Uterus (tissue), 2 donors: ENCODE measurements around the gene NAV1.

Experiments used
- CTCF ChIP-seq, 4 experiments: fragments of 200-600 bp in 2 of 4; fragments of 450-650 bp in 2 of 4; sonication (generic) in 2 of 4; IDR thresholded peaks; one replicate each; pipeline ENCODE4 v1.5.1; 2016 to 2019; ENCODE audit warnings: antibody characterized with exemption in 4 of 4, mild to moderate bottlenecking in 2 of 4, moderate library complexity in 1 of 4
- POLR2A ChIP-seq, 2 donors: fragments of 450-650 bp; IDR thresholded peaks; one replicate each; pipeline ENCODE4 v1.6.1; 2016; ENCODE audit warnings: antibody characterized with exemption in 2 of 2, mild to moderate bottlenecking in 1 of 2, moderate library complexity in 1 of 2

DNA sequence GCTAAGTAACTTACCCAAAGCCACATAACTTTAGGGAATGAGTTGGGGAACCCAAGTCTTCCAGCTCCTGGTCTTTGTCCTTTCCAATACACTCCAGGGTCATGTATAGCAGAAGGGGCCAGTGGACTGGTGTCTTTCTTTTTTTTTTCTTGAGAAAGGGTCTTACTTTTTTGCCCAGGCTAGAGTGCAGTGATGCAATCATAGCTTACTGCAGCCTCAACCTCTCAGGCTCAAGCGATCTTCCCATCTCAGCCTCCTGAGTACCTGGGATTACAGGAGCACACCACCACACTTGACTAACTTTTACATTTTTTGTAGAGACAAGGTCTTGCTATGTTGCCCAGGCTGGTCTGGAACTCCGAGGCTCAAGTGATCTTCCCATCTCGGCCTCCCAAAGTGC lies 12.2 kb downstream of the NAV1 start:
- TF ChIP-seq CTCF (IDR thresholded peaks at IDR 0.05): no peak
- TF ChIP-seq POLR2A (IDR thresholded peaks at IDR 0.05): no peak
